ENCODE measurements around the gene CEP126.

DNA sequence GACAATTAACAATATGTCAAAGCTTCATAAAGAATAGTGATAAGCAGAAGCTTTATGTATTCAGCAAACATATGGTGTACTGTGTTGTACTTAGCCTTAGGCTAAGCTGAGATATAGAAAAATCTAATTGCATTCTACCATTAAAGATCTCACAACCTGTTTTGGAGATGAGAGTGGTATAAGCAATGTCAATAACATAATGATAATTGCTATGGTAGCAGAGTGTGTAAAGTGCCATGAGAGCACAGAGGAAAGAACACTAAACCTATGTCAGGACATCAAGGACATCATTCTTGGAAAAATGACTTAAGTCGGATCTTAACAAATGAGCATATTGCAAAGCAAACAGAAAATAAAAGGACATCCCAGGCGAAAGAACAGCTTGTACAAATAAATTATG lies 30.1 kb downstream of the CEP126 start:
- TF ChIP-seq CTCF (IDR thresholded peaks at IDR 0.05) (no peak), POLR2A (IDR thresholded peaks at IDR 0.05) (no peak)
